Activated naive CD8-positive, alpha-beta T cell treated with anti-CD3 and anti-CD28 coated beads, Interleukin-2, amount 50 U/mL, for 24 hours (primary cell): ENCODE results near the gene SH3GL3.
A peak's percentile ranks its signal among the peaks of the same experiment; 100 is the strongest.

Experiments
- ATAC-seq: fragments of 150-1000 bp; cut with Tn5 transposase; one replicate; pipeline ENCODE4 v1.10.0; 2021
- DNase-seq: peaks from one replicate; pipeline ENCODE4 v3.0.0; 2021
- H3K27ac Mint-ChIP-seq: one replicate; pipeline ENCODE4 v1.8.0; 2021; ENCODE audit warnings: mild to moderate bottlenecking, mixed read lengths
- H3K27me3 Mint-ChIP-seq: one replicate; pipeline ENCODE4 v1.8.0; 2021; ENCODE audit warnings: mixed read lengths
- H3K36me3 Mint-ChIP-seq: one replicate; pipeline ENCODE4 v1.8.0; 2021; ENCODE audit warnings: low read depth, mixed read lengths
- H3K4me1 Mint-ChIP-seq: one replicate; pipeline ENCODE4 v1.8.0; 2021; ENCODE audit warnings: mixed read lengths
- H3K4me3 Mint-ChIP-seq: one replicate; pipeline ENCODE4 v1.8.0; 2021; ENCODE audit warnings: mild to moderate bottlenecking, moderate library complexity, mixed read lengths
- H3K9me3 Mint-ChIP-seq: one replicate; pipeline ENCODE4 v1.8.0; 2021; ENCODE audit warnings: mixed read lengths

SH3GL3 gene, protein sequence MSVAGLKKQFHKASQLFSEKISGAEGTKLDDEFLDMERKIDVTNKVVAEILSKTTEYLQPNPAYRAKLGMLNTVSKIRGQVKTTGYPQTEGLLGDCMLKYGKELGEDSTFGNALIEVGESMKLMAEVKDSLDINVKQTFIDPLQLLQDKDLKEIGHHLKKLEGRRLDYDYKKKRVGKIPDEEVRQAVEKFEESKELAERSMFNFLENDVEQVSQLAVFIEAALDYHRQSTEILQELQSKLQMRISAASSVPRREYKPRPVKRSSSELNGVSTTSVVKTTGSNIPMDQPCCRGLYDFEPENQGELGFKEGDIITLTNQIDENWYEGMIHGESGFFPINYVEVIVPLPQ

DNA sequence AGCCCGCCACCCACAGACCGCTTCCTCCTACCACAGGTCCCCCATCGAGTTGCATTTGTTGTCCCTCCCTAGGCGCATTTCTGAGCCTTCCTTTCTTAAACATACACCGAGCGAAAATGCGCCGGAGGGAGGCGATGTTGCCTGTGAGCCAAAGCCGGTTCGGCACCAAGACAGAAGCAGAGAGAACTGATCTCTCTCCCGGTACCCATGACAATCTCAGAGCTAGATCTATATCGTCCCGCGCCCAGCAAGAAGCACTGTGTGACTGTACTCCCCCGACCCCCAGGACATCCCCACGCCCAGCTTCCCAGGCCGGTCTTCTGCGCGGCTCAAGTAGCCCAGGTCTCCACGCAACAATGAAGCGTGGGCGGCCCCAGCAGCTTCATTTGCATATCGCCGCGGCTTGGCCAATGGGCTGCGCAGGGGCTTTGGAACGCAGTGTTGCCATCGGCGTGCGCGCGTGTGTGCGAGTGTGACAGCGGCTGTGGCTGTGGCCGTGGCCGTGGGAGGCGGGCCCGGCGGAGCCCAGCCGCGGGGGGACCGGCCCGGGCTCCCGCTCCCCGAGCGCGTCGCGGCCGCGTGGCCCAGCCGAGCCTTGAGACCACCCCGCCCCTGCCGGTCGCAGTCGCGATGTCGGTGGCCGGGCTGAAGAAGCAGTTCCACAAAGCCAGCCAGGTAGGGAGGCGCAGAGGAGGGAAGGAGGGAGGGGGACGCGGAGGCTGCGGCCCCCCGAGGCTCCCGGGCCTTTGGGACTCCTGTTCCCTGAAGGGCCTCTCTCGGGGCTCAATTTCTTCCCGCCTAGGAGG lies at the start of gene SH3GL3:
SH3GL3 (plus strand) TSS at position 438 of the 806 bp plus-strand sequence; CDS start at position 631, 193 bp downstream.
- Mint-ChIP-seq H3K27ac (no peak within 1 kb of the TSS), H3K27me3 (peaks cover 41% of the 10 kb centered on the region), H3K4me1 (peaks cover 6% of the 10 kb centered on the region), H3K4me3 (peak within 1 kb of the TSS; percentile 70), H3K36me3 (no peaks in the 10 kb centered on the region), H3K9me3 (no peaks in the 10 kb centered on the region)
- DNase-seq, result peak; percentile 56
- peak; percentile 76 for ATAC-seq

DNA sequence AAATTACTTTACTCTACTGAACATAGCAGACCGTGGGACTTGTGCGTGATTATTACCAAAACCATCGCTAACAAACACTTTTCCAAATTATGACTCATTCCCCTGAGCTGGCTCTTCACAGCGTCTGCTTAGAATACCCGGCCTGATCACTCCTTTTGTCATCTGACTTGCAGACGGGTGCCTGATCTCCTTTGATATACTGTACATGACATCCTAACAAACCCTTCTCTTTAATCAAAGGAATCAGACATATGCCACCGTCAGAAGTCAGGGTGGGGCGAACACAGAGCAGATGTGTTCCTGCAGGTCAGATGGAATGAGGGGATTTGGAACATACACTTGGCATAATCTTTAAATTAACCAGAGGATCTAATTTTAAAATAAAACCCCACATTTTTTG lies 48.5 kb upstream of the SH3GL3 start:
- DNase-seq (no peak), ATAC-seq (no peak)
- Mint-ChIP-seq H3K27me3 (peaks cover 14% of the 10 kb centered on the region), H3K36me3 (no peaks in the 10 kb centered on the region), H3K4me3 (no peak overlapping the region), H3K4me1 (no peaks in the 10 kb centered on the region), H3K9me3 (no peaks in the 10 kb centered on the region), H3K27ac (no peak overlapping the region)

DNA sequence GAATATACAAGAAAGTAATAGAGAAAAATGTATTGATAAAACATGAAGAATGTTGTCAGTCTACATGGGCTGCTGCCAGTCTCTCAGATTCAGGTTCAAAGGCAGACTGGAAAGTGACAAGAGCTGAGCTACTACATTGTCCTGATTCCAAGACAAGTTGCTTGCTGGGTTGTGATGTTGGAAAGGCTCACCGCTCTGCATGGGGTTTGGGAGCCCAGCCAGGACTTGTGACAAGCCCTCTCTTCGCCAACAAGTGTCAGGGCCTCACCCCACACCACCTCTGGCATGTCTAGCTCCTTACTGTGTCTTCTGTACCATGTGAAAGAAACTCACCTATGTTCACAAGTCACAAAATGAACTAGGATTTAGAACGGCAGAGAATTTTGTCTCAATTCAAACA lies 43.0 kb upstream of the SH3GL3 start:
- Mint-ChIP-seq H3K4me1 (no peaks in the 10 kb centered on the region), H3K27ac (no peak overlapping the region), H3K27me3 (peaks cover 5% of the 10 kb centered on the region), H3K4me3 (no peak overlapping the region), H3K9me3 (no peaks in the 10 kb centered on the region), H3K36me3 (no peaks in the 10 kb centered on the region)
- no peak for DNase-seq
- no peak for ATAC-seq

DNA sequence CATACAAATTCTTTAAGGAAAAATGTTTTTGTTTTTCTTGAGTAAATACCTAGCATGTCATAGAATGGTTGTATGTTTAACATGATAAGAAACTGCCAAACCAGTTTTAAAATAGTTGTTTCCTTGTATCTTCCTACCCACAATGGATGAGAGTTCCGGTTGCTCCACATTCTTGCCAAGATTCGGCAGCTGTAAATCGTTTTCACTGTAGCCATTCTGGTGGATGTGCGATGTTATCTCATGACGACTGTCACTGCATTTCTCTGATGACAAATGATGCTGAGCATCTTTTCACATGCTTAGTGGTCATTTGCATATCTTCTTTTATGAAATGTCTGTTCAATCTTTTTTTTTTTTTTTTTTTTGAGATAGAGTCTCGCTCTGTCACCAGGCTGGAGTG lies 36.6 kb upstream of the SH3GL3 start:
- ATAC-seq (no peak), DNase-seq (no peak)
- no peaks in the 10 kb centered on the region for H3K9me3 Mint-ChIP-seq
- H3K36me3 Mint-ChIP-seq, result no peaks in the 10 kb centered on the region
- peaks cover 7% of the 10 kb centered on the region for H3K27me3 Mint-ChIP-seq
- no peak overlapping the region for H3K4me3 Mint-ChIP-seq
- H3K27ac Mint-ChIP-seq, result no peak overlapping the region
- H3K4me1 Mint-ChIP-seq, result no peaks in the 10 kb centered on the region

DNA sequence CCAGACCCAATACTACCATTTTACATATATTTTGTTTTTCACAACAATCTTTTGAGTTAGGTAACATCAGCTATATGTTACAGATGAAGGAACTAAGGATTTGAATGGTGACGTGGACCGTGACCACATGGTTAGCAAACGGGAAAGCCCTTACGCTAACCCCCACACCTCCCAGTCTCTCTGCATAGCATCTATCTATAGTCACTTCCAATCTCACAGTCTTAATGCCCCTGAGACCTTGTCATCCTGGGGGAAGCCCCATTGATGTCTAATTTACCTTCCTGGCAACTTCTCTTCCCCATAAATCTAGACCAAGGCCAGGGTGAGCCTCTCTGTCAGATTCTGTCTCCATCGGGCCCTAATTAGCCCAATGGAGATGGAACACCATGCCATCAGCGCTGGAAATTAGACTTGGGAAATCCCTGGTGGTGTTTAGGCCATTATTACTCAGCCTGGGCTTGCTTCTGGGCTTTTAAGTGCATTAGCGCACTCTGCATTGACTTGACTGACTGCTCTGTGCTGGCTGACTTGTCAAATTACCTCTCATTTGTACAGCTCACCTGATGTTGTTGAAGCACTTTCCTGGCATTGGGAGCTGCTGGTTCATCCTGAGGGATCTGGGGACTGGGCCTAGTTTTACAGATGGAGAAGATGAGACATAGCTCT lies 34.0 kb upstream of the SH3GL3 start:
- Mint-ChIP-seq H3K27me3 (peaks cover 5% of the 10 kb centered on the region), H3K9me3 (no peaks in the 10 kb centered on the region), H3K4me3 (no peak overlapping the region), H3K36me3 (no peaks in the 10 kb centered on the region), H3K4me1 (no peaks in the 10 kb centered on the region), H3K27ac (no peak overlapping the region)
- ATAC-seq (no peak), DNase-seq (no peak)

DNA sequence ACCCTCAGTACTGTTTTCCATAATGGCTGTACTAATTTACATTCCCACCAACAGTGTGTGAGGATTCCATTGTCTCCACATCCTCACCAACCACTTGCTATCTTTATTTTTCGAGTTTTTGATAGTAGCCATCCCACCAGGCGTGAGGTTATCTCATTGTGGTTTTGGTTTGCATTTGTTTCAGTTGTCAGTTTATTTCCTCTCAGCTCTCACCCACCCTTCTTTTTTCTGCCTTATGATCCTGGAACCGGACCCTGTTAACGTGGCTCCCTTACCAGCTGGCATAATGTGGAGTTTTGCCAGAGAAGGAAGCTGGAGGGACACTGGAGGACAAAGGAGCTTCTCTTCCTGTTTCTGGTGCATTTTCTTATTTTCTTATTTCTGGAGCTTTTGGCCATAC lies 25.1 kb upstream of the SH3GL3 start:
- Mint-ChIP-seq H3K4me1 (no peaks in the 10 kb centered on the region), H3K36me3 (no peaks in the 10 kb centered on the region), H3K9me3 (no peaks in the 10 kb centered on the region), H3K27ac (no peak overlapping the region), H3K27me3 (peaks cover 12% of the 10 kb centered on the region), H3K4me3 (no peak overlapping the region)
- no peak for ATAC-seq
- no peak for DNase-seq

DNA sequence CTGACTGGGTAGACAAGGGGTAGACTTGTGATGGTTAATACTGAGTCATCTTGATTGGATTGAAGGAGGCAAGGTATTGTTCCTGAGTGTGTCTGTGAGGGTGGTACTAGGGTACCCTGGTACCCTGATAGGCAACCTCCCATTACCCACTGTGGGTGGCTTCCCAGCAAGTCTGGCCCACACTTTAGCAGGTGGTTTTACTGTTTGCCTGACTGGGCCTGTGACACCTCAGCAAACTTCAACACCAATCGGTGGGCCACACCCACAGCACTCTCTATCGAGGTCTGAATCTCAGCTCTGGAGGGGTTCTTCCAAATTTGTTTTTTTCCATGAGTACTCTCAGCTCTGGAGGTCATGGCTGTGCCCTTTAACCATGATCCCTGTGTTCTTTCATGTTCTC lies 24.6 kb upstream of the SH3GL3 start:
- no peaks in the 10 kb centered on the region for H3K9me3 Mint-ChIP-seq
- H3K4me1 Mint-ChIP-seq, result no peaks in the 10 kb centered on the region
- no peaks in the 10 kb centered on the region for H3K36me3 Mint-ChIP-seq
- H3K27ac Mint-ChIP-seq, result no peak overlapping the region
- DNase-seq (no peak), ATAC-seq (no peak)
- H3K4me3 Mint-ChIP-seq, result no peak overlapping the region
- H3K27me3 Mint-ChIP-seq, result peaks cover 12% of the 10 kb centered on the region

DNA sequence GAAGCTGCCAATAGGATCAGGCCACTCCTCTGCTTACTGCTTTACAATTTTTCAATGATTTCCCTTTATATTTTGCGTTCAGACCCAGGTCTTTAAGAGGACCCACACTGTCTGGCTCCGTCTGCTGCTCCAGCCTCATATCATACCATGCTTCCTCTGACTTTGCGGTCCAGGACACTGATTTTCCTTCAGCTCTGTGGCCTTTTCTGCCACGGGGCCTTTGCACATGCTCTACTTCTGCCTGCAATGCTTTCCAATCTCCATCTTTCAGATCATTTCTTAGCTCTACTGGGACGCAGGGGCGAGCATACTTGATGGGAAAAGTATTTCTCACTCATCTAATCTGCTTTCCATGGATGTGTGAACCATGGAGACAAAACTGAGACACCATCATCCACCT lies 23.0 kb upstream of the SH3GL3 start:
- Mint-ChIP-seq H3K27ac (no peak overlapping the region), H3K36me3 (no peaks in the 10 kb centered on the region), H3K4me3 (no peak overlapping the region), H3K4me1 (no peaks in the 10 kb centered on the region), H3K27me3 (peaks cover 19% of the 10 kb centered on the region), H3K9me3 (no peaks in the 10 kb centered on the region)
- DNase-seq, result no peak
- no peak for ATAC-seq

DNA sequence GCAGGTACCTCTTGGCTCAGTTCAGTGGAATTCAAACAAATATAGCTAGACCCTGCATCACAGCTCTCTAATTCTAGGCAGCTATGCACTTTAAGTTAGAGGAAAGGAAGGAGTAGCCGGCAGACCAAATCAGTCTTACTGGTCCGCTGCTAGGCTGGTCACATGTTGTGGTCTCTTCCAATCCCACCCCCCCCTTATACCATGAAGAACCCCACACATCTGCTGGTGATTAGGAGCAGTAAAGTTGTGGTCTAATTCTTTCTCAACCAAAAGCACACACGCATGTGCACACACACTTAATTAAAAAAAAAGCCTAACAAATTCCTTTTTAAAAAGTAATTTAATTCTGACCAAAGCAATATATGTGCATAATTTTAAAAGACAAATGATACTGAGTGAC lies 16.7 kb upstream of the SH3GL3 start:
- no peaks in the 10 kb centered on the region for H3K9me3 Mint-ChIP-seq
- peaks cover 29% of the 10 kb centered on the region for H3K27me3 Mint-ChIP-seq
- no peak overlapping the region for H3K4me3 Mint-ChIP-seq
- ATAC-seq (no peak), DNase-seq (no peak)
- no peak overlapping the region for H3K27ac Mint-ChIP-seq
- H3K36me3 Mint-ChIP-seq, result no peaks in the 10 kb centered on the region
- no peaks in the 10 kb centered on the region for H3K4me1 Mint-ChIP-seq

DNA sequence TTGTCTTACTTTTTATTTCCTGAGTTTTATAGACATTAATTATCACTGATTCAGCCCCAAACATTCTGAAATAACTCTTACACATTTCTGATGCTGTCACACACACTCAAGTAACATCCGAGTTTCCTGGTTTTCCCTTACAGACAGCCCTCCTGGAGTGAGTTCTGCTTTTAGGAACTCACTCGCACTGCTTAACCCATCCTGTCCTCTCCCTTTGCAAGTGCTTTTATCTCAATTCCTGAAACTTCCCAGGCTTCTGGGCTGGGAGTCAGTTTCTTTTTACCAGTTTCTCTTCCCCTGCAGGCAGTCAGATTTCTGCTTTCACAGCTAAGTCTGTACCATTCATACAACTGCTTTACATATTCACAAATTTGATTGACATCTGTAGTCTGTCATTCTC lies 15.6 kb upstream of the SH3GL3 start:
- no peak overlapping the region for H3K27ac Mint-ChIP-seq
- peaks cover 27% of the 10 kb centered on the region for H3K27me3 Mint-ChIP-seq
- DNase-seq (no peak), ATAC-seq (no peak)
- H3K36me3 Mint-ChIP-seq, result no peaks in the 10 kb centered on the region
- H3K4me1 Mint-ChIP-seq, result no peaks in the 10 kb centered on the region
- no peaks in the 10 kb centered on the region for H3K9me3 Mint-ChIP-seq
- no peak overlapping the region for H3K4me3 Mint-ChIP-seq

DNA sequence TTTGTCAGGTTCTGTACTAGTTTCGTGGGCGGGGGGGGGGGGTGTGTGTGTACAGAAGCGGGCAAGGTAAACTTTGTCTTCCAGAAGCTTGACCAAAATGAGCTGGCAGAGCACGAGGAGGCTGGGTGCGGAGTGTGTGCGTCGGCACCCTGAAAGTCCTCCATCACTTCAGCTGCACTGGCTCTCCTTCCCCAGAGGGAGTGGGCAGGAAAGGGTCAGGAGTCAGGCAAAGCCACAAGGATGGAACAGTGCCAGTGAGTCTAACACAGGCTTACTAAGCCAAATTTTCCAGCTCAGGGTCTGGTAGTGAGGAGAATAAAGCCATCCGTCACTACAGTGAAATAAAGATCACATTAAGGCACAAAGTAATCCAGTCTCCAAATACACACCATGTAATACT lies 11.9 kb upstream of the SH3GL3 start:
- DNase-seq (no peak), ATAC-seq (no peak)
- H3K9me3 Mint-ChIP-seq, result no peaks in the 10 kb centered on the region
- H3K27ac Mint-ChIP-seq, result no peak overlapping the region
- H3K27me3 Mint-ChIP-seq, result peaks cover 28% of the 10 kb centered on the region
- no peaks in the 10 kb centered on the region for H3K36me3 Mint-ChIP-seq
- H3K4me3 Mint-ChIP-seq, result no peak overlapping the region
- H3K4me1 Mint-ChIP-seq, result no peaks in the 10 kb centered on the region

DNA sequence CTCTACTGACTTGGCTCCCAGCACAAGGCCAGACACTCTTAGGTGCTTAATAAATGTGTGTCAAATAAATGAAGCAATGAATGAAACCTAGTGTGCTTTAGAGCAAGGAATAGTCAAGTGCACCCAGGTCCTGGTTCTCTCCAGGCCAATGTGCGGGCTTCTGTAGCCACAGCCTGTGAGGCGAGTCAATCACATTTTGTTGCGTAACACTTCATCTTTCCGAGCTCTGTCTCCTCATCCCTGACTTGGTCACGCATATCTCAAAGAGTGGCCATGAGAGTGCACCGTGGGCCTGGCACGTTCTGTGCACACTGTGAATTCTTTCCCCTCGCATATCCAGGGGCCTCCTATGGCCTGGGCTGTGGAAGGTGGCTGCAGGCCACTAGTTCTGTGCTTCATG lies 11.4 kb upstream of the SH3GL3 start:
- ATAC-seq (no peak), DNase-seq (no peak)
- Mint-ChIP-seq H3K4me1 (no peaks in the 10 kb centered on the region), H3K9me3 (no peaks in the 10 kb centered on the region), H3K4me3 (no peak overlapping the region), H3K27me3 (peaks cover 28% of the 10 kb centered on the region), H3K27ac (no peak overlapping the region), H3K36me3 (no peaks in the 10 kb centered on the region)

DNA sequence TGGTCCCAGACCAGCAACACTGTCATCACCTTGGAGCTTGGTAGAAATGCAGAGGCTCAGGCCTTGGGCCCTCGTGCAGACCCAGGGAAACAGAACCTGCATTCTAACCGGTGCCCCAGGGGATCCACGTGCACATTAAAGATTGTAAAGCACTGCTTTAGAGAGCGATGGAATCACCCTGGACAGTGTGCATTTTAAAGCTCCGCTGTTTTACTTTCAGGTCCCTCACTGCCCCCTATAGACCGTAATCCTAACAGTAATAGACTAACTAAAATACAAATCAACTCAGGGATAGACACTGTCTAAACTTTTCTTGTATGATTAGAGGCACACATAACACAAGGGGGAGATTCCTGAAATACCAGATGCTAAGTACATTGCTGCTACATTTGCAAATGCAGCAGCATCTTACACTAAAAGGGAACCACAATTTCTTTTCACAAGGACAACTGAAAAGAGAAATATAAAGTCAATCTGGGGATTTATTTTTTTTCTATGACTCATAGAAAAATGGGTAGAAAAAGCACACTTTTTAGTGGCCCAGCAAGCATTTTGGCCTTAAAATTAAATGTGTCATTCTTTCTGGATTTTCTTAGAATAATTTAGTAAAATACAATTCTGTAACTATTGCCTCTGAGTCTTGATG lies 10.5 kb upstream of the SH3GL3 start:
- Mint-ChIP-seq H3K9me3 (no peaks in the 10 kb centered on the region), H3K4me1 (no peaks in the 10 kb centered on the region), H3K4me3 (no peak overlapping the region), H3K27ac (no peak overlapping the region), H3K36me3 (no peaks in the 10 kb centered on the region), H3K27me3 (peaks cover 28% of the 10 kb centered on the region)
- ATAC-seq (peak; percentile 36), DNase-seq (no peak)

DNA sequence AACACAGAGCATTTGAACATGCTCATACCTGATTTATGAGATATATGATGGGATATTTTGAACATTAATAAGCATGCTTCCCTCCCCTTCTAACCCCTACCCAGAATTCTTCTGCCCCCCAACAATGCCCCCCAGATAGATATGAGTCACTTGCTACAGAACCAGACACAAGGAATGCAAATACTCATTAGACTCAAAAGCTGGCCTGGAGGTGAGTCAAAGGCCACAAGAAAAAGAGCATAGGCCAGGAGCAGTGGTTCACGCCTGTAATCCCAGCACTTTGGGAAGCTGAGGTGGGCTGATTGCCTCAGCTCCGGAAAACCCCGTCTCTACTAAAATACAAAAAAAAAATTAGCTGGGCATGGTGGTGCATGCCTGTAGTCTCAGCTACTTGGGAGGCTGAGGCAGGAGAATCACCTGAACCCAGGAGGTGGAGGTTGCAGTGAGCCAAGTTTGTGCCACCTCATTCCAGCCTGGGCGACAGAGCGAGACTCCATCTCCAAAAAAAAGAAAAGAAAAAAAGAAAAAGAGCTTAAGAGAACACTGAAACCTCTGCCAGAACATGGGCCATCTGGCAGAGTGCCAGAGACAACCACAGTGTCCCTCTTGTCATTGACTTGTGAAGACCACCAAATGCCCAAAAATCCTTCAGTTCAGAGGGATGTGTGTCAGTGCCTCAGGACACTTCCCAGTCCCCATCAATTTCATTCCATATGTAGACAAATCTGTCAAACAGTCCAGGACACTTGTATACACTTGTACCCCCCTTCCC lies 3.9 kb upstream of the SH3GL3 start:
- ATAC-seq (no peak), DNase-seq (no peak)
- H3K4me1 Mint-ChIP-seq, result peaks cover 4% of the 10 kb centered on the region
- H3K27ac Mint-ChIP-seq, result no peak overlapping the region
- no peaks in the 10 kb centered on the region for H3K9me3 Mint-ChIP-seq
- H3K4me3 Mint-ChIP-seq, result no peak overlapping the region
- no peaks in the 10 kb centered on the region for H3K36me3 Mint-ChIP-seq
- peaks cover 40% of the 10 kb centered on the region for H3K27me3 Mint-ChIP-seq
